ENCODE measurements around the gene MAML3. TPM values are rescaled to one million over a fixed set of nuclear protein-coding genes. Genes with fewer than 3 reads are reported as not detected.

Gene MAML3
- polyA plus RNA-seq, 12 donors, result 3.9 to 17.0 (median 4.6) TPM; not detected in 1

DNA sequence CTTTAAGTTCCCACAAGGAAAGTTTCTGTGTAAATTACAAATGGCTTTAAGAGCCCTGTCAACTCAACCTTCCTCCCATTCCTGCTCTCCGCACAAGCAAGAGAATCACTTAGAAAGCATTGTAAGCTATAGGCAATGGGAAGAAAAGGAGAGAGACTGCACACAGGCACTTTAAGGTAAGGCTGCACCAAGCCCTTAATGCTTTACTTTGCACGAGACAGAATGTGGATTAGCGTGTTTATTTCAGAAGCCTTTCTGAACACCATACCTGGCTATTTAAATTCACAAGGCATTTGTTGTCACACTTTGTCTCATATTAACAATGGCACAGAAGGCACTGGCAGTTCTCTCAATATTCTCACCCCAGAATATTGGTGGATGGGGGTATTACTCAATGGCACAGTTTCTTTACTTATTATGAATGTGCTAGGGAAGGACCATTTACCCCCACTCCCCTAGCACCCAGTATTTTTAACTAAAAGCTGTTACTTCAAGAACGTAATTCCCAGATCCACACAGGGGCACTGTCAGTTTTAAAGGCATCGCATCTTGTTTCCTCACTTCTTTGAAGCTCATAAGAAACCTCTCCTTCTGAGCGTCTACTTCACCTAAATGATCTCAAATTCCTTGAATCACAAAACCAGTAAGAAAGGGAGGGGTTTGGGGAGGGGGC lies 150.0 kb downstream of the MAML3 start:
- no peak for DNase-seq

DNA sequence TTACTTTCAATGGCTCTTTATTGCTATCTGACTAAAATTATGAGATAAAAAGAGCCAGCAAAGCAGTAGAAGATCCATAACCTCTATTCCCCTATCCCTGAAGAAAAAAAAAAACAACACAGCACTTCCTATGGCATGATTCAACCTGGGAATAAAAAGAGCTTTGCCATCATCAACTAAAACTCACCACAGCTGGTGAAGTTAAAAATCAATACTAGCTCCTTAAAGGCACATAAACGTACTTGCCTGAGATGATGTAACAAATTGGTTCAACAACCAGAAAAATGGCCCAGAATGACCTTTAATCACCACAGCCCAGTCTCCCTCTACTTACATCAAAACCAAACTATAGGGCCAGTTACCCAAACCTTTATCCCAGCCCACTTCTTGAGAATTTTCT lies 153.8 kb downstream of the MAML3 start:
- no peak for DNase-seq

DNA sequence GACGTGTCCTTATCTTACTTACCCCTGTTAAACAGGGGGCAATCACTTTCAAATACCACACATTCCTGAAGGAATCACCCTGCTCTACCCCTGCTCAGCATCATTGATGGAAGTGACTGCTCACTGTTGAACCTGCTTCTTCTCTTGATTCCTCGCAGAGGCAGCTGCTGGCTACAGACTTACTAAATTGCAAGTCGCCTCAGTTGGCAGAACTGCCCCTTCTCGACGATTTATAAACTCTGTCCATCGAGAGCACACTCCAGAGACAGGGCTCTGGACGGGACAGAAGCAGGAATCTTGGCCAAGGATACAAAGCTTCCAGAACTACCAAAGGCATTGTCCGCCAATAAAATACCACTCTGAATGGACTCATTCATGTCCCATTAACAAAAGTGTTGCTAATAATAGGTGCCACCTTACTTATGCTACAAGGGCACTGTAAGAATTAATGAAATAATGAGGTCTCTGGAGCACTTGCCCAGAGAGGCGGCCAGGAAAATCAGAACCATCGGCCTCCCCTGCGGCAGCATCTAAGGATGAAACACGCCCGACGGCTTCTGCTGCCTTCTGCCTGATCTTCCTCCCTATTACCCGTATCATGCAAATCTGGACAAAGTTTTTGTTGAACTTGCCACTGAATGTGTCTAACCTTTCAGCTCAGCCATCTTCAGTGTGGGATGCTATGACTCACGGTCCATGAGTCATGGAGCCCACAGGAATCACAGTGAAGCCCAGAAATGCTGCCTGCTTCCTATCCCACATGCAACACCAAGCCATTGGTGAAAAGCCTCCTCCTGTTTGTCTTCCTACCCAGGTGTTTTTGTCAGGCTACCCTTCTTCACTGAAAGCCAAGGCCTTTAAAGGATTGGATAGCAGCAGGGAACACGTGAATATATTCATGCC lies 164.9 kb downstream of the MAML3 start:
- no peak for DNase-seq

GRCh38 chr4:139987502-139987850 lies 166.5 kb downstream of the MAML3 start:
- DNase-seq, result no peak

DNA sequence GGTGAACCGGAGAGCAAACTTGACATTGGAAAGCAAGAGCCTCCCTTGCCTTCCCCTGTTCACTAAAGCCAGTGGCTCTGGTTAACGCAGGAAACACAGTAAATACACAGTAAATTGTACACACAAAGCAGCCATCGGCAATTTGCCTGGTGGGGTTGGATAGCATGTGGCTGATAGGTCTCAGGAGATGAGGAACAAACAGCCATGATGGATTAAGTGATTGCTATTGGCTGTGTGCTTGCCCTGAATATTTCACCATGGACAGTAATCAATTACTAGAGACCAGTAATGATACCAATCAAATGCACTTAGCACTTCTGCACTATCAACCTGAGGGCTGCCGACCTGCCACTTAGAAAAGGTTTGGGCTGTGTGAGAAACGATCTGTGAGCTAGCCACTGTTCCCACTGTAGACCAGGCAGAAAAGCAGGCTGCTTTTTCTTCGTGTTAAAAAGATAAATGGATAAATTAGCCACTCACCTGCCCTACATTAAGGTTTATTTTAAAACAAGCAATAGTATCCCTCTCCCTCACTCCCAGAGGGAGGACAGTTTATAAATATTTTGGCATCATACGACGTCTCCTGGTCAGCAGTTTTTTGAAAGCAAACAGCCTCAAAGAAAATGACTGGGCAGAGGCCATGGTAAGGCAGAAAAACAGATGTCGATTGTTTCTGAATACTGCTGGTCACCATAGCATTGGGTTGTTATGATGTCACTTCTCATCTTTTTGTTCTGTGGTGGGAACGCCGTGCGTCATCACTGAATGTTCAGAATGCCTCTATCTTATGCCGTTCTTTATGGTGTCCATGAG lies 167.1 kb downstream of the MAML3 start:
- DNase-seq, result no peak

- DNase-seq, result no peak
Observed at GRCh38 chr4:139986106-139986505, 167.9 kb downstream of the MAML3 start.

- no peak for DNase-seq
Observed at GRCh38 chr4:139985401-139985800, 168.6 kb downstream of the MAML3 start.

- no peak for DNase-seq
Observed at GRCh38 chr4:139984471-139984870, 169.5 kb downstream of the MAML3 start.

- no peak for DNase-seq
Observed at GRCh38 chr4:139978692-139979091, 175.3 kb downstream of the MAML3 start.

DNA sequence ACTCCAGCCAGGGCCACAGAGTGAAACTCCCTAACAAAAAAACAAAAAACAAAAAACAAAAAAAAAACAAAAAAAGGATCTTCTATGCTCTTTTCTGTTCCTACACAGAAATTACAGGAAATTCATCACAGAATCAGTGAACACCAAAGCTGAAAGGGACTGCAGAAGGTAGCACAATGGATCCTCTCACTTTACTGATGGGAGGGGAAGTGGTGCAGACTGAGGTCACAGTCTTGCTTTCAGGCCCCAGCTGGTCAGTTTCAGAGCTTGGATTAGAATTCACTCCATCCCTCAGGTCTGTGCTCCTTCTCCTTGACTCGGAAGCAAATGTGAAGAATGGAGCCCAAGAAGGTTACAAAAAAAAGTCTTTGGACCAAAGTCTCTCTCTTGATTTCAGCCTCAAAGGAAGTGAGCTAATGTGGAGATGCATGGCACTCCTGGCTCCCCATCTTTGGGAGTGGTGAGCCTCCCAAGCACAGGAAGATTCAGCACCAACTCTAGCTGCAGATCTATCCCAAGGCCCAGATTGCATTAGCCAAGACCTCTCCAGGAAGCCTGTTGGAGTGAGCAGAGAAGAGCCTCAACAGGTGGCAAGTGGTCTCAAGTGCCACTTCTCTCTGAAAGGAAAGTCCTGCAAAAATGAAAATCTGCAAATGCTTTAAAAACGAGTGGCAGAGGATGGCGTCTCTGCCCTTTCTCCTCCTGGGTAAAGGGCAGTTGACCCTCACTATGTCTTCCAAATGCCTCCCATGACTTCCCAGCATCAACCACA lies 176.0 kb downstream of the MAML3 start:
- no peak for DNase-seq

DNA sequence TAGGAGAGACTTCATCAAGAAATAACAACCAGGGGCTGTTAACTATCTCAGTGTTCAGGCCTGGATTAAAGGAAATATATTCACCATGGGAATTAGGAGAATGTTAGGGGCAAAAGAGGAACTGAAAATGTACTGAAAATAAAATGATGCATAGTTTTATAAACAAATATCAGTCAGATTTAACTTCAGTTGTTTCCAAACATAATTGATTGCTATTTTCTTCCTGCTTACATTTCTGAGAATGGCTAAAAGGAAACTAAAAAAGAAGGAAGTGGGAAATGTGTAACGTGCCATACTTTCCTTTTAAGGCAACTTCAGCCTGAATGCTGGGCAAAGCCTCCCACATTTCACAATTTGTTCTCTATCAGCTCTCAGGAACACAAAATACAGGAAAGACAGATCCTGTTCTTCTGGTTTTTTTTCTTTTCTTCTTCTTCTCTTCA lies 178.1 kb downstream of the MAML3 start:
- DNase-seq, result no peak

DNA sequence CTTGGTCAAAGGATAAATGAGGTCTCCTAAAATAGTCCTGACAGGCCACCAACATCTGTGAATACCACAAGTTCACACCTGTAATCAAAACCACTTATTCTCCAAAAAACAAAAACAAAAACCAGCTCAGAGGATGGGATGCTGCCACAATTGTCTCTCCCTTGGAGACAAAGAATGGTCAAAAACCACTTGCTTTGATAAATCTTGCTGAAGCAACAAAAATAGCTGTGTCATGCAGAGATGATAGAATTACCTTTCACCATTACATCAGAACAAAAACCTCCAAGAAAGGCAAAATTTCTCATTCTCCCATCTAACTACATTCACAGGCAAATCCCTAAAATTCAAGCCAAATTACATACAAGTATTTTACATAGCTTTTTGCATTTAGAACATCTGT lies 180.4 kb downstream of the MAML3 start:
- no peak for DNase-seq

DNA sequence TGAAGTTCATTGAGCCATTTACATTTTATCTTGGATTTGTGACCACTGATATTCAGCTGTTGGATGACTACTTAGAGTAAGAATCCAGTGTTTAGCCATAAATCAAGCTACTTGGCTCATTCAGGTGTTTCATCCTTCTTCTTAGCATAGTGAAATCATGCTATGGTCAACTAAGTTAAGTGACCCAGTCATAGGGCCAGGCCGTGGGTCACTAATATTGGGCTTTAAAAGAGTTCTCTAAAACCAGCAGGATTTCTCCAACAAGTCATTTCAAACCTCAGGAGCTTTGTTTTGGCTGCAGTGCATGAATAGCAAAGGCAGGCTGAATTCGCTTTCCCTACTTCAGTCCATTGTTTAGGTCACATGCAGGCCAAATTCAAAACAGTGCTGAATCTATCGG lies 181.0 kb downstream of the MAML3 start:
- DNase-seq, result no peak

- no peak for DNase-seq
Observed at GRCh38 chr4:139972305-139972704, 181.7 kb downstream of the MAML3 start.

DNA sequence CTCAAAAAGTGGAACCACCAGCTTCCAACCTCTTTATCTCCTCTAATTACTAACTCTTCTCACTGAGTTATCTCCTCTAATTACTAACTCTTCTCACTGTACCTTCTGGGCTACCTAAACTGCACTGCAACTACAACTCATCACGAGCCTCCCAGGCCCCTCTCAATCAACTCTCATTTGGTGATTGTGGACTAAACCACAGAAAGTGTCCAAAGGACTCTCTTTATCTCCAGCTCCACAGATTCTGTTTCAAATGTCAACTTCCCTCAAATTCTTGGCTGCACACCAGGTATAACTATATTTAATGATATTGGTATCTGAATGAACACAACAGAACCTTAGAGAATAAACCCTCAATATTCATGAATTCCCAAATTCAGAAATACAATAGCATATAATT lies 182.9 kb downstream of the MAML3 start:
- no peak for DNase-seq

DNA sequence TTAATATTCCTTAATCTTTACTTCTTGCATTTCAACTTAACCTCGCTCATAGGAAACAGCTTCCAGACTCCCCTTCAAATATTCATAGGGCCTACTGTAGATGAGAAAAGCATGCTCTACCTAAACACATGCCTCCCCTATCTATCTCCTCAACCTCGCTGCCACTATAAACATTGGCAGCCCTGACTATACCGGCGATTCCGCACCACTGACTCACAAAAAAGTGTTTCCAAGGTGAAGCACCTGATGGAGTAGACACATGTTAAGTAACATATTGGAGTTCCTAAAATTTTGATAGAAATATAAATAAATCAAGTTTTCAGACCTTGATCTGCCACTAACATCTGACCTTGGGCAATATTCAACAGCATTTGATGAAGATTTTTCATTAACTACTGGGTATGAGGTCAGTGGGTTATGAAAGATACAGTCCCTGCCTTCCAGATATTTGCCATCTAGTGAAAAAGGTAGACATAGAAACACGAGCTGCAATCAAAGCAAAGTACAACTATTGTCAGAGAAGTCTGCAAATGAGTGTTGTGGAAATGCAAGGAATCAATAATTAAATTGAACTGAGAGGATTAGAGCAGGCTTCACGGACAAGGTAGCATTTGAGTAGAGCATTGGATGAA lies 184.2 kb downstream of the MAML3 start:
- no peak for DNase-seq

DNA sequence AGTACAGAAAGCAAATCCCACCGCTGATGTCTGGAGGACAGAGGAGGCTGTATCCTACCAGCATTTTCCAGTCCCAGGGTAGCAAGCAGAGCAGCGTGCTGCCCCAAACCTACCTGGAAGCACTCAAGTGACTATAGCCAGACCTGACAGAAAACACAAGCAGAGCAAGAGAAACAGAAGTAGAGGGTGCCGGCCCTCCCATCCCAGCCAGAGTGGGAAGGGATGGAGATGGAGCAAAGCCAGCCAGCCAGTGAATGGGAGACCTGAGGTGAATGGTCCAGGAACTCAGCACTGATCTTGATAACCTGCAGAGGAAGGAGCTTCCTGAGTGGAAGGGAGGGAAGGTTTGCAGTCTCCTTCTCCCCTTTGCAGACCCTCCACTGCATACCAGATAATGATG lies 185.2 kb downstream of the MAML3 start:
- no peak for DNase-seq

DNA sequence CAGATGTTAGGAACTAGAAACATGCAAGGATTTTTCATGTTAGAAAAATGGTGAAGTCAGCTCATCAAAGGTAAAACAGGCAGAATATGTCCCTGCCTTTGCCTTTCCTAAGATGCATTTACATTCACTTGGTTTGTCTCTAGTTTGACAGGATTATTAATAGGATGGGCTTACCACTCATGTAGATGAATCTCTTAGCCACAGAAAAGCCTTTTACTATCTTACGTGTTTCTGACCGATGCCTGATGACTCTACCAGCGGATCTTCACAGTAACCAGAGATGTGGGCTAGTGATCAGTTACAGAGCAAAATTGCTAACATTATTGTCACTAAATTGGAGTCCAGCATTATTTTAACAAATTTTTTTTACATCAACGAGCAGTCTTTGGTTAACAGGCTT lies 187.6 kb downstream of the MAML3 start:
- no peak for DNase-seq

GRCh38 chr4:139965789-139966188 lies 188.2 kb downstream of the MAML3 start:
- no peak for DNase-seq

- DNase-seq, result no peak
Observed at GRCh38 chr4:139963708-139964107, 190.3 kb downstream of the MAML3 start.

DNA sequence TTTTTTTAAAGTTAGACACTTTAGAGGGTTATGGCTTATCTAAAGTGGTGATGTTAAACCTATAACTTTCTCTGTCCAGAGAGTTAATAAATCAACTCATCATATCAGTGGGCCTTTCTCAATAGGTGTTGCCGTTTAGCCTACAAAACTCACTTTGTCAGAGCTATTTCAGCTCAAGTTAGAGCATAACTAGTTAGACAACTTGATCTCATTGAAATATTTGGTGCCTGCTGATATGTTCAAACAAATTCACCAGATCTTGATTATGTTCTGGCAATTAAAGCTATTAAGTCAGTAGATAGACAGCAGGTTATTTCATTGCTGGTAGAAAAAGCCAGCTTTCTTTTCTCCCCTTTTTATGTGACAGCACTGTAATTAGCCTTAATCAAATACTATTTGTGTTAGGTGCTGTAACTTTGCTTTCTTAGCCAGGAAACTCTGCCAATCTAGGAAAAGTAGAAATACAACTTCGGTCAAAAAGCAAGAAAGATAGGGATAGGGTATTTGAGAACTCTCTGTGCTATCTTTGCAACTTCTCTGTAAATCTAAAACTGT lies 191.8 kb downstream of the MAML3 start:
- no peak for DNase-seq

All from muscle of arm (tissue), 12 donors.